GM21526 (cell line): Measurements from ENCODE around the gene HTRA1.

ENCODE experiments used
- ATAC-seq: cut with Tn5 transposase; IDR thresholded peaks from one replicate; pipeline ENCODE4 v1.9.1; 2021; ENCODE audit warnings: moderate library complexity; ENCODE audit not compliant: unreplicated experiment, low FRiP score

HTRA1 gene

DNA sequence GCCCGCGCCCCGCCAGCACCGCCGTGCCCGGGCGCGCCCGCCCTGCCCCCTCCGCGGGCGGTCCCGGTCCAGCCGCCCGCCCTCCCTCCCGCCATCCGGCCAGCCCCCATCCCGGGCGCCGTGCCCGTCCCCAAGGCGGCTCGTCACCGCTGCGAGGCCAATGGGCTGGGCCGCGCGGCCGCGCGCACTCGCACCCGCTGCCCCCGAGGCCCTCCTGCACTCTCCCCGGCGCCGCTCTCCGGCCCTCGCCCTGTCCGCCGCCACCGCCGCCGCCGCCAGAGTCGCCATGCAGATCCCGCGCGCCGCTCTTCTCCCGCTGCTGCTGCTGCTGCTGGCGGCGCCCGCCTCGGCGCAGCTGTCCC lies at the start of gene HTRA1:
Gene HTRA1 (plus strand): TSS at position 187 of the 362 bp plus-strand sequence. CDS start 100 bp downstream, at position 287.
- no peak for ATAC-seq

DNA sequence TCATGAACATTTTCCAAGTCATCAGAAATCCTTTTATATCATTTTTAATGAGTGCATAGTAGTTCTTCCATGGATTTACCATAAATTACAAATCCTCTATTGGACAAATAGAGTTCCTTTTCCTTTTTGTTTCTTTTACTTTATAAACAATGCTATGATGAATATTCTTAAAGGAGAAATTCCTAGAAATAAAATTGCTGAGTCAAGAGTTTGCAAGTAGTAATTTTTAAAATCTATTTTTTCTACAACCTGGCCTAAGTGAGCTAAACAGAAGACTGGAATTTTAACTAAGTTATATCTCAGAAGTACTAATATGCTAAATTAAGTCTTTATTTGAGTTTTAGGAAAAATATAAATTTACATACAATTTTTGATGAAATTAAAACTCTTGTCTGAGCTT lies 48.0 kb upstream of the HTRA1 start:
- no peak for ATAC-seq

DNA sequence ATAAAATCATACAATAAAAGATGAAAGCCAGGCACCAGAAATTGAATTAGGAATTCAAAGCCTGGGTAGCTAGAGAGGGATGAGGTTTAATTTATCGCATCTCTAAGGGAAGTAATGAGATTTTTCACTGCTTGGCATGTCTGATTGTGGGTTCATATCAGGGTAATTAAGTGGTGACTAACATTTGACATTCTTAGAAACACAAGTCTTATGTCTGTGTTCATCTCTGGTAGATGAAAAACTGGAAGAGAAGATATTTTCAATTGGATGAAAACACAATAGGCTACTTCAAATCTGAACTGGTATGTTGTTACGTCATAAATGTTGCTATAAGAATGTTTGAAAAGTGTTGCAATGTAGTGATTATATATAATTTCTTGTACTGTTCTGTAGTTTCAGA lies 43.7 kb upstream of the HTRA1 start:
- no peak for ATAC-seq

DNA sequence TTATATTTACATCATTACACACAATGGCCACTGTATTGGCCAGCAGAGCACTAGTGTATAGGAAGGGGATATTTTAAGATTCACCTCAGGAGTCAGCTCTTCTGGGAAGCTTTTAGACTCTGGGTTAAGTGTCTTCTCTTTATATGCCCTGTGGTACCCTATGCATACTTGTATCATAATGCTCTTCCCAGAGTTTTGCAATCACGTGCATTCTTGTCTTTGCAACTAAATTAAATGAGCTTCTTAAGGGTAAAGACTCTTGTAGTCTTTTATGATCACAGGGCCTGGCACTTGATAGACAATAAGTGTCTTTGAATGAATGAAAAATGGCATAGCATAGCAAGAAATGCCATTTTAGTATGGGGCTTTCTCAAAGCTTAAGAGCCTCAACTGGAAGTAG lies 42.3 kb upstream of the HTRA1 start:
- no peak for ATAC-seq

DNA sequence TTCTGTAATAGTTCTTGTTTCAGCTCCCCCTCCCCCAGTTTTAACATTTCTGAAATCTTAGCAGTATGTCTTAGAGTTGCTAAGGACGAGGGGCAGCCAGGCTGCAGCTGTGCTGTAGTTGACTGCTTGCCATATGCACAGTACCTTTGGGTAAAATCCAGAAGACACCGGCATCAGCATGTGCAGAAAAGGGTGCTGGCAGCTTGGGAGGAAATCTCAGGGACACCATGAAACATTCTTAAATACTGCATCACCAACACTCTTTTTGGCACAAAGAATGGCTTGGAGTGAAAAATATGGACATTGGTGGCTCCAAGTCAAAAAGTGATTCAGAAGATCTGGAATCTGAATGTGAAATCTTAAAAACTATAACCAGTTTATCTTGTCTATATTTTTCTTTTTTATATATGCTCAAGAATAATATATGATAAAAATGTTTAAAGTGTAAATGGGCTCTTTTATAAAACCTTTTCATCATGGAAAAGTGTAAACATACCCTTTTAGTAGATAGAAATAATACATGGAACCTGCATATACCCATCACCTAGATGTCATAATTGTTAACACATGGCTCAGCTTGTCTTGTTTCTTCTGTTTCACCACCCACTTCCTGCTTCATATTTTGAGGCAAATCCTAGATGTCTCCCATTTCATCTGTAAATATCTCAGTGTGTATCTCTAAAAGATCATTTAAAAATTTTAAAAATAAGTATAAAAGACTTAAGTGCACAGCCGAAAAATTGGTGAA lies 41.3 kb upstream of the HTRA1 start:
- no peak for ATAC-seq

DNA sequence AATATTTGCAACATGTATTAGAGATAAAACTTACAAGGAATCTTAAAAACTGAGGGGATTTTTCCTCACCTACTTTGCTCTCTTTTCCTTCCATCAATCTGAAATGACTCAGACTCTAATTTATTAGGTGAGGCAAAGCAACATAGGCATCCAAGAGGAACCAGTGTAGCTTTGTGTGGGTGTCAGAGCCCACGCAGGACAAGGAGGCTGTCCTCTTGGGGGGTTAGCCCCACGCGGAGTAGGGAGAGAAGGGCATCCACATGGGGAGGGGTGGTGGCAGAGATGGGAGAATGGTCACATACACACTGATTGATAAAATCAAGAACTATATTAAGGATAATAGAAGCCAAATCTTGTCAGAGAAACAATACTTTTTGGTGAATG lies 40.7 kb upstream of the HTRA1 start:
- ATAC-seq: no peak

DNA sequence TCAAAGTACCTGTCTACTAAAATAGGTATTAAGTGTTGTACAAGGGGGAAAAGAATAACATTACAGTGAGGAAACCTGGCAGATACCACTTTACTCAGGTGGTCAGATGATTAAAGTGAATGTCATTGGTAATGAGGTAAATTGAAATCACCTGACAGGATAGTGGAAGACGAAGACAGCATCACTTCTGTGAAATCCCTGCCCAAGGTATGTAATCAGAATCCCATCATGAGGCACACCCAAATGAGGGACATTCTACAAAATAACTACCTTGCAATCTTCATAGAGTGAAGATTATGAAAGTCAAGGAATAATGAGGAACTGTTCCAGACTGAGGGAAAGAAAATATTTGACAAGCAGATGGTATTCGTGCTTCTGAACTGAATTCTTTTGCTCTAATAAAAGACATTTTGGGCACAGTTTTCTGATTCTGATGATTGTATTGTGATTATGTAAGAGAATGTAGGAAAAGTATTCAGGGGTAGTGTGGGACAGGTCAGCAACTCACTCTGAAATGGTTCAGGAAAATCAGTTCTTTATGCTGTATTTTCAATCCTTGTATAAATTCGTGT lies 40.2 kb upstream of the HTRA1 start:
- no peak for ATAC-seq

DNA sequence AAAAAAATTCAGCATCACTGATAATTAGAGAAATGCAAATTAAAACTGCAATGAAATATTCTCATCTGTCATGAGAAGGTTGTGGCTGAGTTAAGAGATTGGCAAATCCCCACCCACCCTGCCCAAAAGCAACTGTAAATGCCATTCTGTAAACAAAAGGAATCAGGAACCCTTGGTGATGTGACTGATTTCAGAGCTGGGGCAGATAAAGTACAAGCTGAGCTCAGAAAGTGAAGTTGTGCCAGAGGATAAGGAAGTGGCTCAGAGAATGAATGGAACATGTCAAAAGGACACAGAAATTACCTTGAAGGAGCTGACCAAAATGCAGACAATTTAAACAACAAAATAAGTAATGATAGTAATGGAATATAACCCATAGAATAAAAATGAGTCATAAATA lies 39.6 kb upstream of the HTRA1 start:
- ATAC-seq: no peak

DNA sequence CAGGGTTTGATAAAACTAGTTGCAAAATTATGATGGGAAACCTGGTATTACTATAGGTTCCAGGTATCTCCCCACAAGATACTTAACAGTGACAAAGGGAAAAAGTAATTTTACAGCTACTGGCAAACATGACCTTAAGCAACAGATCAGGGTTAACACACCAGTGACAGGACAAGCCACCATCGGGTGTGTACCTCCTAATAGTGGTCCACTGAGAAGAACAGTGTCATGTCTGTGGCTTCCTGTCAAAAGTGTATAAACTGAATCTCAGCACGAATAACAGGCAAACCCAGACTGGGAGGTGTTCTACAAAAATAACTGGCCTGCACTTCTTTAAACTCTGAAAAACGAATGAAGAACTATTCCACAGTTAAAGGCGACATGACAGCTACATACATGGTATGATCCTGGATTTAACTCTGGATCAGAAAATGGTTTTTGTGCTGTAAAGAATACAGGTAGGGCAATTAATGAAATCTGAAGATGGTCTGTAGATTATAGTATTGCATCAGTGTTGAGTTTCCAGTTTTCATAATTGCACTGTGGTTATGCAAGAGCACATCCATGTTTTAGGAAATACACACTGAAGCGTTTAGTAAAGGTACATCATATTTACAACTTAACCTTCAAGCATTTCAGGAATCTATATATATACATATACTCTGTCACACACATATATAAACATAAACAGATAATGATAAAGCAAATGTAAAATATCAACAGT lies 38.9 kb upstream of the HTRA1 start:
- ATAC-seq: no peak

DNA sequence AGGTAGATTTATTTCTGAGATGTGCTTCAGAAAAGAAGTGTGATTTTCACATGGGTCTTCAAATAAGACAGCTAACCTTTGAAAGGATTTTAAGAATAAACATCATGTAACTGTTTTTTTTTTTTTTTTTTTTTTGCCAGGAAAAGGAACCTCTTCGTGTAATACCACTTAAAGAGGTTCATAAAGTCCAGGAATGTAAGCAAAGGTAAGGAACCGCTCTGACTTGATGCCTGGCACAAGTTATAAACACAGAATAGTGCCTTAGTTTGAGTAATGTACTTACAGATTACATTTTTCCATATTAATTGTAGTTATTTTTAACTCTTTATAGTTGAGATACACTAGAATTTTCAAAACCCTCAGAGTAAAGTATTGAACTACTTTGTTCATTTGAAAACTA lies 37.3 kb upstream of the HTRA1 start:
- ATAC-seq: no peak

DNA sequence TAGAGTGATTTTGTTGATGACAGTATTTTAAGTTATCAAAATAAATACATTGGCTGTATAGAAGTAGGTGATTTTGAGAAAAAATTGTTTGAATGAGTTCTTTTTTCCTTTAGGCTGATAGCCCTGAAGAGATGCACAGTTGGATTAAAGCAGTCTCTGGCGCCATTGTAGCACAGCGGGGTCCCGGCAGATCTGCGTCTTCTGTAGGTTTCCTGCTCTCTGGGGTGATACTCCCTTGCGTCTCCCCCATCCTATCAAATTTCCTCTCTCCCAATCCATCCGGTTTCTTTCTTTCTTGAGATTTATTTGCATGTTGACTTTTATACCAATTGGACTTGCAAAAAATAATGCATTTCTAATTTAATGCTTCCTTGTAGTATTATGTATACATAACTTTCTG lies 34.5 kb upstream of the HTRA1 start:
- ATAC-seq: no peak

DNA sequence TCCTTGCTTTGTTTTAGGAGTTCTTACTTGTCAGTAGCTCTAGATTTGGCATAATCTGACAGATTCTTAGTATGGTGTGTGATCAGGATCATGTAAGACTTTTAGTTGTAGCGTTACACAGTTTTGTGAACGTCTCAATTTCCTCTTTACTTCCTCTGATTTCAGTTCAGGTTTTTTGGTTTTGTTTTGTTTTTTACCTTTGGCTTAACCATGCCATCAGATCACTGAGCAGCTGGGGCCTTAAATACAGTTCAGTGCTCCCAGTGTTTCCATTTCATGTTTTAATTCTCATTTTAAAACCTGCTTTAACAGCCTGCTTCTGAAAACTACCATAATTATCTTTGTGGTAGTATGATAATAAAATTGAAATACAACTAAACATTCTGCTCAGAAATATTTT lies 34.1 kb upstream of the HTRA1 start:
- no peak for ATAC-seq

DNA sequence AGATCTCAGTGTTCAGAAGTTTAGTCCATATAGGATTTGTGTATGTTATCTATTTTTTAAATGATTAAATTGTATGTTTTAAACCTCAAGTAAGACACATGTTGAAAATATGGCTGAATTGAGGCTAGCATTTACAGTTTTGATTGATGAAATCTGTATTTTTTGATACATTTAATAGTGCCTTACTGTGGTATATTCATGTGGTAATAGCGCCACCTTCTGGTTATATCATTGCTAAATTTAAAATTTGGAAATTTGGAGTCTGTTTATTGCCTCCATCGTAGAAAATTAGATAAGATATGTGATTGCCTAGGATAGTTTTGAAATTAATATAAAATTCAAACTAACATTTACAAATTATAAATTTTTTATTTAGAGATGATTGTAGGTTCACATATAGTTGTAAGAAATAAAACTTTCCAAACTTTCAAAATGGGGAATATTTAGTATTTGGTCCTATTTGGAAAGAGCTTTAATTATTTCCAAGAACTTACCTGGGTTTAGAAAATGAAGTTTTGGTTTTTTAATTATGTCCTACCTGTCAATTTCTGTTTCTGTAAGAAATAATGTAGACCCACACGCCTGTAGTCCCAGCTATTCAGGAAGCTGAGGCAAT lies 26.0 kb upstream of the HTRA1 start:
- ATAC-seq: no peak

DNA sequence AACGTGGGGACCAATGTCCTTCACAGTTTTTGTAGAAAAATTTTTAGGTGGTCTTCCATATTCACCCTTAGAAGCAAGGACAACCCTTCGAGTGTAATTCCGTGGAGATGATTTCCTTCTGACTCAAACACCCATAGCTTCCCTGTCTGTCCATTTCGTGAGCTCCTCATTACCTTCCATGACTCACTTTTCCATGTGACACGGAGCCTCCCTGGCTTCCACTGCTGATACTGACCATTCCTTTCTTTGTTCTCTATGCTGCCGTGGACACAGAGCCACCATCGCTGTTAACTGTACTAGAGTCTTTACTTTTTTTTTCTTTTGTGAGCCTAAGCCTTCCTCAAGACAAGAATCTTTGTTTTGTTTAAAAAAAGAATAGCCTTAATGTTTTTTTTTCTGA lies 19.4 kb upstream of the HTRA1 start:
- no peak for ATAC-seq

DNA sequence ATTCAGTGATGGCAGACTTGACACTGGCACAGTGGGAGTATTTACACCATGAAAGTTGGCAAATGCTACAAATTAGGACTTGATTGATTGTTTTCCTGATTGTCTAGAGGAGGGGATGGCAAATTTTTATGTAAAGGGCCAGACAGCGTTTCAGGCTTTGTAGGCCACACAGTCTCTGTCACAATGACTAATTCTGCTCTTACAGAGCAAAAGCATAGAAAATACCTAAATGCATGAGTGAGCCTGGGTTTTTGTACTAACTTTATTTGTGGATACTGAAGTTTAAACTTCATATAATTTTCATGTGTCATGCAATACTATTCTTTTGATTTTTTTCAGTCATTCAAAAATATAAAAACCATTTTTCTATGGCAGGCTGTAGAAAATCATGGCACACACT lies 15.9 kb upstream of the HTRA1 start:
- no peak for ATAC-seq

DNA sequence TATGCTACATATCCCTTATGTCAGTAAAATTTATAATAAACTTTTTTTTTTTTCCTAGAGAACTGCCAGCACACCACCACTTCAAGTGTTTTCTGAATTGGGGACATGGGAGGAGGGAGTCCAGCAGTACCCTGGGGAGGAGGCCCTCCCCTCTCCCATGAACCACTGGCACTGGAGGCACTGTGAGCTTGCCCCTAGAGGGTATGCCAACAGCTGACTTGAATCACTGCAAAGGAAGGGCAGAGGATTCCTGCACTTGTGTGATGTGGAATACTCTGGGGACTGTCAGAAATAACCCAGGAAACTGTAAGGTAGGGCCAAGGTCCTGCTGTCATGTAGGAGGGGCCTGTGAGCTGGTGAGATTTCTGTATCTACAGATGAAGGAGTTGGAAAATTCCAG lies 15.4 kb upstream of the HTRA1 start:
- ATAC-seq: no peak

DNA sequence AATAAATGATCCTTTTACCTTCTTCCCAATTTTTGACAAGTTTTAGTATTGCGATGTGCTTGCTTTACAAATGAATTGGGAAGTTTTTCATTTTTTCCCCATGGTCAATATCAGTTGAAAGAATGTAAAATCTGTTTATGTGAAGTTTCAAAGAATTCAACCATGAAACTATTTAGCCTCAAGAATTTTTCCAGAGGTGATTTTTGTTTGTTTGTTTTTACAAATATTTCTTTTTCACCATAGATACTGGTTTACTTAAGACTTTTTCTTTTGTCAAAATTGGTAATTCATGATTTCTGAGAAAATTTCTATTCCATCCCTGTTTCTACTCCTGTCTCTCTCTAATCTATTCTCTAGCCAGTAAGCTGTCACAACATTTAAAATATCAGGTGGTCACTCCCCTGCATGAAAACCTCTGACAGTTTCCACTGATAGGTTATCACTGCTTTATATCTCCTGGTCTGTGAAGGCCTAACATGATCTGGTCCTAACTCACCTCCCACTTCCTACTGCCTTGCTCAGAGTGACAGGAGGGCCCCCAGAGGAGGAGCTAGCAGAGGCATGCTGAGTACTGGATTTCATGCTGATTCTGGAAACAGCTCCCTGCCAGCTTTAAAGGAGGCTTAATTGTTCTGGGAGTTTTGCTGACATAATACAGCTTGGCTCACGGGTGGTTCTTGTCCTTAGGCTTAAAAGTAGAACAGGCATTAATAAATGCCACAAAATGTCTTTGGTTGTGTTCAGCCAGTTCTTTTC lies 14.5 kb upstream of the HTRA1 start:
- no peak for ATAC-seq

DNA sequence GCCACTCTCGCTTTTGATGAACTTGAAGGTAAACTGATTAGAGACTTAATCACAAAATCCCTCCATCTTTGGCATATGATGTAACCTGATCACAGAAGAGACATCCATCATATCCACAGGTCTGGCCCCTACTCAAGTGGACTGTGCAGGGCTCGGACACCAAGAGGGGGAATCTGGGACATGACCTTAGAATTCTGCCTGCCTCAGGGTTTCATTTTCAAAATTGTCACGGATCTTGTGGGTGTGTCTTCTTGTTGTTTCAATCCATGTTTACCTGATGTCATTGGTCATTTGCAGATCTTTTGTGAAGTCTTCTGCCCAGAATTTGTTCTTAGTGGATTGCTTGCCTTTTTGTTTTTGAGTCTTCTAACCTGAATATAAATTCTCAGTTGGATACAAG lies 12.8 kb upstream of the HTRA1 start:
- no peak for ATAC-seq

DNA sequence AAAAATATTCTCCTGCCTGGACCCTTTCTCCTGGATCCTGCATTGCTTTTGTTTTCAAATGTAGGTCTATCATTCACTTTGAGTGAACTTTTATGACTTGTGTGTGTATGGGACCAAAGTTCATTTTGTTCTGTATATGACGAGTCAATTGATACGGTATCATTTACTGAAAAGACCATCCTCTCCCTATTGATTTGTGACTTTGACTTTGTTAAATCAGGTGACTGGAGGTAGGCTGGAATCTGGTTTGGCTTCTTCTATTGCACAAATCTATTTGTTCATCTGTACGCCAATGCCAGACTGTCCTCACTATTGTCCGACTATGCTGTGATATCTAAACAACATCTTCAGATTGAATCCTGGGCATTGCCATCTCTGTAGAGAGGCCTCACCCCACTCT lies 12.2 kb upstream of the HTRA1 start:
- ATAC-seq: no peak

DNA sequence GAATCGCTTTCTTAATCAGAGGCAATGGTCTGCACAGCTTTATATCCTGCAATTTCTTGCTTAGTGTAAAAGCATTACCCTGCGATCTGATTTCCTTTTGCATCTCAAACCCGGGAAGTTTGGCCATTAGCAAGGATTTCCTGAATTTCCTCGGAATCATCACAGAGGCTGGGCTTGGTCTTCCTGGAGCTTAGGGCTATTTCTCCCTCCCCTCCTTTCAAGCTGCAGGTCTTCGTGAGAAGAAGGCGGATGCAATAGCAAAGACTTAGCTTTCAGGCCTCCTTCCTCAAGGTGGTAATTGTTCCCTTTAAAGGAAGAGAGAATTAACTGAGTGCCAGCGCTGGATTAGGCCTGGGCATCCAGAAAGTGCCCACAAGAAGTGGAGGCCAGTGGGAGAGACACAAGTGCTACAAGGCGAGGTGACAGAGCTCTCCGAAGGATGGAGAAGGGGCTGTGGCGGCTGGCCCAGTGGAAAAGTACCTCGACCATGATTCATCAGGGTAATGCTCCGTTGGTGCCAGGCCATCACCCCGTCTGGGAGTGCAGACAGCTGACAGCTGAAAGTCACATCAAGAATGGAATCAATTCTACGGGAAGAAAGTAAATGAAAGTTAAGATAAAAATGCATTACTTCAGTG lies 10.9 kb upstream of the HTRA1 start:
- no peak for ATAC-seq
